K562 (cell line): ENCODE results near the gene WDR18. TPM values are rescaled to one million over a fixed set of nuclear protein-coding genes. Genes with fewer than 3 reads are reported as not detected.

Source experiments
- BRD9 ChIP-seq: fragments of 450-650 bp; IDR thresholded peaks from 2 replicates; pipeline ENCODE4 v1.6.1; 2018; ENCODE audit warnings: low read depth; ENCODE audit not compliant: partially characterized antibody
- C11orf30 ChIP-seq: fragments of 450-650 bp; IDR thresholded peaks from 2 replicates; pipeline ENCODE4 v1.6.1; 2016; ENCODE audit warnings: low read depth, mild to moderate bottlenecking
- CC2D1A ChIP-seq: fragments of 450-650 bp; IDR thresholded peaks from 2 replicates; pipeline ENCODE4 v1.6.1; 2017; ENCODE audit warnings: mild to moderate bottlenecking
- COPS2 ChIP-seq: fragments of 450-650 bp; conservative IDR thresholded peaks from 2 replicates; pipeline ENCODE4 v1.6.1; 2016; ENCODE audit warnings: mild to moderate bottlenecking, moderate library complexity
- EP400 ChIP-seq: fragments of 450-650 bp; IDR thresholded peaks from 2 replicates; pipeline ENCODE4 v1.6.1; 2017; ENCODE audit warnings: antibody characterized with exemption, mild to moderate bottlenecking, moderate library complexity
- ETV1 ChIP-seq: fragments of 450-650 bp; conservative IDR thresholded peaks from 2 replicates; pipeline ENCODE4 v1.6.1; 2016; ENCODE audit warnings: missing genetic modification characterization, control low read depth, low read depth, missing compliant biosample characterization
- FOXJ2 ChIP-seq: fragments of 200-800 bp; sonication (Bioruptor generic); IDR thresholded peaks from 2 replicates; pipeline ENCODE4 v1.6.1; 2016; ENCODE audit warnings: missing genetic modification characterization, missing compliant biosample characterization
- HIVEP1 ChIP-seq: fragments of 250-450 bp; sonication (Bioruptor Pico); IDR thresholded peaks from 2 replicates; pipeline ENCODE4 v1.4.0; 2020; ENCODE audit warnings: mild to moderate bottlenecking
- ILK ChIP-seq: fragments of 450-650 bp; IDR thresholded peaks from 2 replicates; pipeline ENCODE4 v1.6.1; 2016; ENCODE audit warnings: missing genetic modification characterization, low read depth, mild to moderate bottlenecking, missing compliant biosample characterization, moderate library complexity, borderline replicate concordance
- IRF2 ChIP-seq: sonication (generic); formaldehyde crosslinking; IDR thresholded peaks from 2 replicates; pipeline ENCODE4 v1.8.1; 2022; ENCODE audit warnings: mild to moderate bottlenecking, missing genetic modification reagents
- KAT8 ChIP-seq: fragments of 450-650 bp; IDR thresholded peaks from 2 replicates; pipeline ENCODE4 v1.6.1; 2016; ENCODE audit warnings: low read depth, mild to moderate bottlenecking
- LEF1 ChIP-seq: fragments of 450-650 bp; IDR thresholded peaks from 2 replicates; pipeline ENCODE4 v1.6.1; 2016; ENCODE audit warnings: mild to moderate bottlenecking
- MECOM ChIP-seq: fragments of 250-450 bp; sonication (Bioruptor Pico); IDR thresholded peaks from 2 replicates; pipeline ENCODE4 v1.8.0; 2022; ENCODE audit warnings: inconsistent platforms
- RAD51 ChIP-seq: fragments of 450-650 bp; IDR thresholded peaks from 2 replicates; pipeline ENCODE4 v1.7.1; 2016; ENCODE audit warnings: low read depth, mild to moderate bottlenecking, borderline replicate concordance
- RBM14 ChIP-seq: fragments of 200-400 bp; formaldehyde crosslinking; IDR thresholded peaks from 2 replicates; pipeline ENCODE4 v1.6.1; 2018; ENCODE audit warnings: low read depth, mild to moderate bottlenecking, low read length, moderate library complexity, borderline replicate concordance; ENCODE audit not compliant: insufficient read depth
- RBM17 ChIP-seq: fragments of 200-400 bp; formaldehyde crosslinking; IDR thresholded peaks from 2 replicates; pipeline ENCODE4 v1.6.1; 2017; ENCODE audit warnings: low read depth, mild to moderate bottlenecking, low read length, borderline replicate concordance
- SP1 ChIP-seq: sonication (generic); formaldehyde crosslinking; IDR thresholded peaks from 2 replicates; pipeline ENCODE4 v1.8.1; 2022; ENCODE audit warnings: mild to moderate bottlenecking, missing genetic modification reagents
- ZKSCAN8 ChIP-seq: fragments of 200-800 bp; sonication (Bioruptor generic); IDR thresholded peaks from 2 replicates; pipeline ENCODE4 v1.6.1; 2016; ENCODE audit warnings: missing genetic modification characterization, missing compliant biosample characterization
- ZNF12 ChIP-seq: sonication (generic); formaldehyde crosslinking; IDR thresholded peaks from 2 replicates; pipeline ENCODE4 v1.4.0; 2020; ENCODE audit warnings: mild to moderate bottlenecking, missing genetic modification reagents
- polyA plus RNA-seq, 8 experiments: library from polyadenylated mRNA; depleted of rRNA in 4 of 8; stranded (reverse) in 5 of 8; unstranded in 3 of 8; fragments of >200 nt; fragmentation: Nextera tagmentation in 2 of 8; fragmentation: Illumina TruSeq in 1 of 8; extraction: Ambion mirVana in 2 of 8; extraction: Trizol in 1 of 8; gene quantifications; 2 replicates each; pipeline versions ENCODE4 v1.2.1 to v1.2.3, GENCODE V29; 2011 to 2014; ENCODE audit warnings: inconsistent platforms in 1 of 8, missing spikeins in 1 of 8
- total RNA-seq, 7 experiments: library from RNA; depleted of rRNA in 6 of 7; stranded (reverse); fragments of >200 nt in 6 of 7; fragmentation: Illumina TruSeq in 2 of 7; extraction: Trizol in 2 of 7; gene quantifications; 2 replicates each; pipeline versions ENCODE4 v1.2.1 to v1.2.3, GENCODE V29; 2011 to 2021; ENCODE audit warnings: low replicate concordance in 1 of 7
- TF ChIP-seq, protein P1 (sequence below): conservative IDR thresholded peaks from 2 replicates; pipeline ENCODE4 v1.6.1; 2011; ENCODE audit warnings: low read depth, mild to moderate bottlenecking, low read length; ENCODE audit not compliant: control insufficient read depth
- TF ChIP-seq, protein P2 (sequence below): IDR thresholded peaks from 2 replicates; pipeline ENCODE4 v1.6.1; 2011; ENCODE audit warnings: borderline replicate concordance, low read depth, mild to moderate bottlenecking, moderate library complexity, low read length; ENCODE audit not compliant: insufficient read depth, poor library complexity, severe bottlenecking
- TF ChIP-seq, protein P3 (sequence below): fragments of 250-450 bp; sonication (Bioruptor Pico); IDR thresholded peaks from 2 replicates; pipeline ENCODE4 v1.8.0; 2022; ENCODE audit warnings: inconsistent platforms, mild to moderate bottlenecking, moderate library complexity, borderline replicate concordance
- TF ChIP-seq, protein P4 (sequence below): IDR thresholded peaks from 2 replicates; pipeline ENCODE4 v1.6.1; 2016; ENCODE audit warnings: missing genetic modification characterization, missing compliant biosample characterization

WDR18 gene
- total and polyA plus RNA-seq, 9 of the 15 experiments (the other 6 are each of a cell fraction or from before 2014, with no cell fraction given), result 0.65 to 181 (median 30.1) TPM

DNA sequence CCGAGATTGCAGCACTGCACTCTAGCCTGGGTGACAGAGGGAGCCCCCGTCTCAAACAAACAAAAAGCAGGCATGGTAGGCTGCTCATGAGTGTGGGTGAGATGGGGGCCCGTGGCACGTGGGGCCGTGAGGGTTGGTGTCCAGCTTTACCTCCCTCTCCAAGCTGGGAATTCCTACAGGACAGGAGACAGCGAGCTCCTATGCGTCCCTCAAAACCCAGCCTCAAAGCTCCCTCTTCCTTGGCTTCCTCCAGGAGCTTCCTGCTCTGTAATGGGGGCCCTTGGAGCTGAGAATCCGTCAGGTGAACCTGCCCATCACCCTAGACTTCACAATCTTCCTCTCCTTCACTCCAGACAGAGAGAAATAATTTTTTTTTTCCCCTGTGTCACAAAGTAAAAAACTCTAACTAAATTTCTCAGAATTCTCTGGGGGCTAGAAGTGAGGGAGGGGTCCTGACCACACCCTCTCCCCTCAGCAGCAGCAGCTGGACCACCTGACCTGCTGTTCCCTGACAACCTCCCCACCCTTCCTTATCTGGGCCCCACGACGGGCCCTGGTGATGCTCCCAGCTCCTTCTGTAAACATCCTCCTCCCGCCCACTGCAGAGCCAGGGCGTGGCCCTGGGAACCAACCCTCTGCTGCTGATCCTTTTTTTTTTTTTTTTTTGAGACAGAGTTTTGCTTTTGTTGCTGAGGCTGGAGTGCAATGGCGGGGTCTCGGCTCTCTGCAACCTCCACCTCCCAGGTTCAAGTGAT lies 22.1 kb upstream of the WDR18 start (continued):
- TF ChIP-seq ETV1, result 0 out of 2 replicates have a peak, but pooled peaks have one; percentile 29
- peak; percentile 66 for TF ChIP-seq RAD51
- TF ChIP-seq, protein P1, sequence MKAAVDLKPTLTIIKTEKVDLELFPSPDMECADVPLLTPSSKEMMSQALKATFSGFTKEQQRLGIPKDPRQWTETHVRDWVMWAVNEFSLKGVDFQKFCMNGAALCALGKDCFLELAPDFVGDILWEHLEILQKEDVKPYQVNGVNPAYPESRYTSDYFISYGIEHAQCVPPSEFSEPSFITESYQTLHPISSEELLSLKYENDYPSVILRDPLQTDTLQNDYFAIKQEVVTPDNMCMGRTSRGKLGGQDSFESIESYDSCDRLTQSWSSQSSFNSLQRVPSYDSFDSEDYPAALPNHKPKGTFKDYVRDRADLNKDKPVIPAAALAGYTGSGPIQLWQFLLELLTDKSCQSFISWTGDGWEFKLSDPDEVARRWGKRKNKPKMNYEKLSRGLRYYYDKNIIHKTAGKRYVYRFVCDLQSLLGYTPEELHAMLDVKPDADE, result no peak
- 0 out of 2 replicates have a peak, but pooled peaks have one; percentile 31 for TF ChIP-seq EP400
- TF ChIP-seq CC2D1A, result no peak
- no peak for TF ChIP-seq ILK (tag)
- no peak for TF ChIP-seq COPS2
- no peak for TF ChIP-seq RBM17
- no peak for TF ChIP-seq ZKSCAN8
- no peak for TF ChIP-seq ZNF12
- TF ChIP-seq, protein P2, sequence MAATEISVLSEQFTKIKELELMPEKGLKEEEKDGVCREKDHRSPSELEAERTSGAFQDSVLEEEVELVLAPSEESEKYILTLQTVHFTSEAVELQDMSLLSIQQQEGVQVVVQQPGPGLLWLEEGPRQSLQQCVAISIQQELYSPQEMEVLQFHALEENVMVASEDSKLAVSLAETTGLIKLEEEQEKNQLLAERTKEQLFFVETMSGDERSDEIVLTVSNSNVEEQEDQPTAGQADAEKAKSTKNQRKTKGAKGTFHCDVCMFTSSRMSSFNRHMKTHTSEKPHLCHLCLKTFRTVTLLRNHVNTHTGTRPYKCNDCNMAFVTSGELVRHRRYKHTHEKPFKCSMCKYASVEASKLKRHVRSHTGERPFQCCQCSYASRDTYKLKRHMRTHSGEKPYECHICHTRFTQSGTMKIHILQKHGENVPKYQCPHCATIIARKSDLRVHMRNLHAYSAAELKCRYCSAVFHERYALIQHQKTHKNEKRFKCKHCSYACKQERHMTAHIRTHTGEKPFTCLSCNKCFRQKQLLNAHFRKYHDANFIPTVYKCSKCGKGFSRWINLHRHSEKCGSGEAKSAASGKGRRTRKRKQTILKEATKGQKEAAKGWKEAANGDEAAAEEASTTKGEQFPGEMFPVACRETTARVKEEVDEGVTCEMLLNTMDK, result no peak
- no peak for TF ChIP-seq C11orf30
- TF ChIP-seq BRD9, result no peak
- no peak for TF ChIP-seq HIVEP1 (CRISPR knock-in tag)
- peak; percentile 76 for TF ChIP-seq FOXJ2 (tag)
- peak; percentile 13; the same call in 1 of the 2 replicates for TF ChIP-seq SP1 (CRISPR knock-in tag)
- TF ChIP-seq IRF2 (CRISPR knock-in tag), result no peak
- TF ChIP-seq, protein P3, sequence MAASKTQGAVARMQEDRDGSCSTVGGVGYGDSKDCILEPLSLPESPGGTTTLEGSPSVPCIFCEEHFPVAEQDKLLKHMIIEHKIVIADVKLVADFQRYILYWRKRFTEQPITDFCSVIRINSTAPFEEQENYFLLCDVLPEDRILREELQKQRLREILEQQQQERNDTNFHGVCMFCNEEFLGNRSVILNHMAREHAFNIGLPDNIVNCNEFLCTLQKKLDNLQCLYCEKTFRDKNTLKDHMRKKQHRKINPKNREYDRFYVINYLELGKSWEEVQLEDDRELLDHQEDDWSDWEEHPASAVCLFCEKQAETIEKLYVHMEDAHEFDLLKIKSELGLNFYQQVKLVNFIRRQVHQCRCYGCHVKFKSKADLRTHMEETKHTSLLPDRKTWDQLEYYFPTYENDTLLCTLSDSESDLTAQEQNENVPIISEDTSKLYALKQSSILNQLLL (CRISPR knock-in tag), result no peak
- TF ChIP-seq MECOM (CRISPR knock-in tag), result no peak
- TF ChIP-seq, protein P4, sequence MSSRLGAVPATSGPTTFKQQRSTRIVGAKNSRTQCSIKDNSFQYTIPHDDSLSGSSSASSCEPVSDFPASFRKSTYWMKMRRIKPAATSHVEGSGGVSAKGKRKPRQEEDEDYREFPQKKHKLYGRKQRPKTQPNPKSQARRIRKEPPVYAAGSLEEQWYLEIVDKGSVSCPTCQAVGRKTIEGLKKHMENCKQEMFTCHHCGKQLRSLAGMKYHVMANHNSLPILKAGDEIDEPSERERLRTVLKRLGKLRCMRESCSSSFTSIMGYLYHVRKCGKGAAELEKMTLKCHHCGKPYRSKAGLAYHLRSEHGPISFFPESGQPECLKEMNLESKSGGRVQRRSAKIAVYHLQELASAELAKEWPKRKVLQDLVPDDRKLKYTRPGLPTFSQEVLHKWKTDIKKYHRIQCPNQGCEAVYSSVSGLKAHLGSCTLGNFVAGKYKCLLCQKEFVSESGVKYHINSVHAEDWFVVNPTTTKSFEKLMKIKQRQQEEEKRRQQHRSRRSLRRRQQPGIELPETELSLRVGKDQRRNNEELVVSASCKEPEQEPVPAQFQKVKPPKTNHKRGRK, result no peak
- no peak for TF ChIP-seq RBM14
- TF ChIP-seq KAT8, result no peak
- peak; percentile 45; the same call in 1 of the 2 replicates for TF ChIP-seq LEF1
